ENCODE data around the gene WFDC6. TPM values are rescaled to one million over a fixed set of nuclear protein-coding genes. Genes with fewer than 3 reads are reported as not detected.

WFDC6 gene
- polyA plus RNA-seq, 1 donor (not counting 4 experiments of a cell fraction or from before 2014, with no cell fraction given), result not detected

- Histone ChIP-seq H3K27ac (ENCODE audit: control insufficient read depth, insufficient read depth, low read length) (no peak overlapping the region), H3K4me3 (ENCODE audit: control insufficient read depth in 2 of 3, extremely low read depth in 1 of 3, insufficient read depth in 2 of 3, low read depth in 1 of 3, low read length in 3 of 3) (no peak overlapping the region), H4K20me1 (ENCODE audit: control insufficient read depth, extremely low read depth, insufficient read depth, low read length) (no peaks in the 10 kb centered on the region), H3K9me1 (ENCODE audit: control insufficient read depth, extremely low read depth, insufficient read depth, low read length) (no peaks in the 10 kb centered on the region), H3K9me3 (ENCODE audit: control insufficient read depth, low read depth, low read length) (no peaks in the 10 kb centered on the region), H3K4me2 (ENCODE audit: control insufficient read depth, extremely low read depth, insufficient read depth, low read depth, low read length) (no peak overlapping the region), H3K36me3 (ENCODE audit: control insufficient read depth in 2 of 2, extremely low read depth in 1 of 2, insufficient read depth in 2 of 2, low read length in 2 of 2) (no peaks in the 10 kb centered on the region), H3K4me1 (ENCODE audit: control insufficient read depth, extremely low read depth, insufficient read depth, low read length) (no peaks in the 10 kb centered on the region), H3K27me3 (ENCODE audit: control insufficient read depth, extremely low read depth, insufficient read depth, low read length) (no peaks in the 10 kb centered on the region), H2AFZ (ENCODE audit: control insufficient read depth, low read length) (no peak overlapping the region), H3K9ac (ENCODE audit: control insufficient read depth, extremely low read depth, insufficient read depth, low read length) (no peak overlapping the region), H3K79me2 (ENCODE audit: control insufficient read depth, insufficient read depth, low read length) (no peaks in the 10 kb centered on the region)
- TF ChIP-seq EZH2 (IDR thresholded peaks at IDR 0.05; ENCODE audit: low read length), result no peak
- TF ChIP-seq, protein P1, sequence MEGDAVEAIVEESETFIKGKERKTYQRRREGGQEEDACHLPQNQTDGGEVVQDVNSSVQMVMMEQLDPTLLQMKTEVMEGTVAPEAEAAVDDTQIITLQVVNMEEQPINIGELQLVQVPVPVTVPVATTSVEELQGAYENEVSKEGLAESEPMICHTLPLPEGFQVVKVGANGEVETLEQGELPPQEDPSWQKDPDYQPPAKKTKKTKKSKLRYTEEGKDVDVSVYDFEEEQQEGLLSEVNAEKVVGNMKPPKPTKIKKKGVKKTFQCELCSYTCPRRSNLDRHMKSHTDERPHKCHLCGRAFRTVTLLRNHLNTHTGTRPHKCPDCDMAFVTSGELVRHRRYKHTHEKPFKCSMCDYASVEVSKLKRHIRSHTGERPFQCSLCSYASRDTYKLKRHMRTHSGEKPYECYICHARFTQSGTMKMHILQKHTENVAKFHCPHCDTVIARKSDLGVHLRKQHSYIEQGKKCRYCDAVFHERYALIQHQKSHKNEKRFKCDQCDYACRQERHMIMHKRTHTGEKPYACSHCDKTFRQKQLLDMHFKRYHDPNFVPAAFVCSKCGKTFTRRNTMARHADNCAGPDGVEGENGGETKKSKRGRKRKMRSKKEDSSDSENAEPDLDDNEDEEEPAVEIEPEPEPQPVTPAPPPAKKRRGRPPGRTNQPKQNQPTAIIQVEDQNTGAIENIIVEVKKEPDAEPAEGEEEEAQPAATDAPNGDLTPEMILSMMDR (optimal IDR thresholded peaks at IDR 0.05 in 1 of 3, IDR thresholded peaks at IDR 0.05 in 1 of 3, conservative IDR thresholded peaks at IDR 0.05 in 1 of 3; ENCODE audit: extremely low read depth in 1 of 3, insufficient read depth in 2 of 3, low read length in 3 of 3), result no peak
- FAIRE-seq (no peak), DNase-seq (ENCODE audit: low read depth, low spot score) (no peak)
- dilution Hi-C loops (cut with MboI; ENCODE audit: extremely low pct_ligation_motif_present, low sequenced_read_pairs), result no loop called here
These were observed 44.2 kb upstream of the WFDC6 start for GRCh38 chr20:45583502-45583901.

DNA sequence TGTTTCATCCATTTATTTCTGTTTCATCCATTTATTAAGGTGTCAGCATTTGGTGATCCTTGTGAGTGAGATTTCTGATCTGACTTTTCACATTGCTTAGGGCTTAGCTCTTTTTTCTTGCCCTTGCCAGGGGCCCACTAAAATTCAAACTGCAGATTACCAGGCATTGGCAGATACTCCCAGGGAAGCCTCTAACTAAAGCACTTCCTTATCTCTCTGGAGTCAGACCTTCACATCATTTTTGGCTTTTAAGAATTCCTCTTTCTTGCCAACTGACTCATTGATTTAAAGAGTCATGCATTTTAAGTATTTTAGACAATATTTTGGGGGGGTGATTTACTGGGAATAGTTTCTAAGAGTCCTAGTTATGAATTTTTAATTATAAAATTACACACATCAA is 42.4 kb upstream of the WFDC6 start:
- no peak overlapping the region for H3K4me3 ChIP-seq (ENCODE audit: control insufficient read depth in 2 of 3, extremely low read depth in 1 of 3, insufficient read depth in 2 of 3, low read depth in 1 of 3, low read length in 3 of 3)
- FAIRE-seq (no peak), DNase-seq (ENCODE audit: low read depth, low spot score) (no peak)
- no peak overlapping the region for H2AFZ ChIP-seq (ENCODE audit: control insufficient read depth, low read length)
- H3K27me3 ChIP-seq (ENCODE audit: control insufficient read depth, extremely low read depth, insufficient read depth, low read length), result no peaks in the 10 kb centered on the region
- H3K9ac ChIP-seq (ENCODE audit: control insufficient read depth, extremely low read depth, insufficient read depth, low read length), result no peak overlapping the region
- dilution Hi-C loops (cut with MboI; ENCODE audit: extremely low pct_ligation_motif_present, low sequenced_read_pairs), result no loop called here
- no peaks in the 10 kb centered on the region for H3K36me3 ChIP-seq (ENCODE audit: control insufficient read depth in 2 of 2, extremely low read depth in 1 of 2, insufficient read depth in 2 of 2, low read length in 2 of 2)
- no peaks in the 10 kb centered on the region for H4K20me1 ChIP-seq (ENCODE audit: control insufficient read depth, extremely low read depth, insufficient read depth, low read length)
- no peaks in the 10 kb centered on the region for H3K9me1 ChIP-seq (ENCODE audit: control insufficient read depth, extremely low read depth, insufficient read depth, low read length)
- no peaks in the 10 kb centered on the region for H3K4me1 ChIP-seq (ENCODE audit: control insufficient read depth, extremely low read depth, insufficient read depth, low read length)
- no peak for TF ChIP-seq EZH2 (IDR thresholded peaks at IDR 0.05; ENCODE audit: low read length)
- TF ChIP-seq, protein P1 (optimal IDR thresholded peaks at IDR 0.05 in 1 of 3, IDR thresholded peaks at IDR 0.05 in 1 of 3, conservative IDR thresholded peaks at IDR 0.05 in 1 of 3; ENCODE audit: extremely low read depth in 1 of 3, insufficient read depth in 2 of 3, low read length in 3 of 3), result no peak
- H3K9me3 ChIP-seq (ENCODE audit: control insufficient read depth, low read depth, low read length), result no peaks in the 10 kb centered on the region
- no peaks in the 10 kb centered on the region for H3K79me2 ChIP-seq (ENCODE audit: control insufficient read depth, insufficient read depth, low read length)
- H3K4me2 ChIP-seq (ENCODE audit: control insufficient read depth, extremely low read depth, insufficient read depth, low read depth, low read length), result no peak overlapping the region
- H3K27ac ChIP-seq (ENCODE audit: control insufficient read depth, insufficient read depth, low read length), result no peak overlapping the region

Measured in keratinocyte (primary cell).